NCI-H526 treated with DMSO at 0.1 percent for 48 hours (cell line): ENCODE data around the gene UBXN7.
"Not testable (repeated sequence)": the region's sequence is repeated elsewhere in the genome, so short reads cannot be mapped to it uniquely, and the experiment has no call there.

ENCODE experiments used
- DNase-seq: peaks from one replicate; lab custom pipeline; 2025; lab: John Stamatoyannopoulos, UW

UBXN7 gene

DNA sequence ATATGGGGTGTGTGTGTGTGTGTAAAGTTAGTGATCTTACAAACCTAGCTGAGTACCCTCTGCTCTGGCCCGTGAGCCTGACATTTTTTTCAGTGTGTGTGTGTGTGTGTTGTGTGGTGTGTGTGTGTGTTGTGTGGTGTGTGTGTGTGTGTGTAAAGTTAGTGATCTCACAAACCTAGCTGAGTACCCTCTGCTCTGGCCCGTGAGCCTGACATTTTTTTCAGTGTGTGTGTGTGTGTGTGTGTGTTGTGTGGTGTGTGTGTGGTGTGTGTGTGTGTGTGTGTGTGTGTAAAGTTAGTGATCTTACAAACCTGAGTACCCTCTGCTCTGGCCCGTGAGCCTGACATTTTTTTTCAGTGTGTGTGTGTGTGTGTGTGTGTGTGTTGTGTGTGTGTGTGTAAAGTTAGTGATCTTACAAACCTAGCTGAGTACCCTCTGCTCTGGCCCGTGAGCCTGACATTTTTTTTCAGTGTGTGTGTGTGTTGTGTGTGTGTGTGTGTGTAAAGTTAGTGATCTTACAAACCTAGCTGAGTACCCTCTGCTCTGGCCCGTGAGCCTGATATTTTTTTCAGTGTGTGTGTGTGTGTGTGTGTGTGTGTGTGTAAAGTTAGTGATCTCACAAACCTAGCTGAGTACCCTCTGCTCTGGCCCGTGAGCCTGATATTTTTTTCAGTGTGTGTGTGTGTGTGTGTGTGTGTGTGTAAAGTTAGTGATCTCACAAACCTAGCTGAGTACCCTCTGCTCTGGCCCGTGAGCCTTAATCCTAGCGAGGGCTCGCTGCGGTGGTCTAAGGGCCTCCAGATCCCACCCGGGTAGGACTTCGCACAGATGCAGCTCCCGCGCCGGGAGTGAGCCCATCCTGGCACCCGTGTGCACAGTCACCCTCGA is 115.2 kb downstream of the UBXN7 start:
- not testable (repeated sequence) for DNase-seq

DNA sequence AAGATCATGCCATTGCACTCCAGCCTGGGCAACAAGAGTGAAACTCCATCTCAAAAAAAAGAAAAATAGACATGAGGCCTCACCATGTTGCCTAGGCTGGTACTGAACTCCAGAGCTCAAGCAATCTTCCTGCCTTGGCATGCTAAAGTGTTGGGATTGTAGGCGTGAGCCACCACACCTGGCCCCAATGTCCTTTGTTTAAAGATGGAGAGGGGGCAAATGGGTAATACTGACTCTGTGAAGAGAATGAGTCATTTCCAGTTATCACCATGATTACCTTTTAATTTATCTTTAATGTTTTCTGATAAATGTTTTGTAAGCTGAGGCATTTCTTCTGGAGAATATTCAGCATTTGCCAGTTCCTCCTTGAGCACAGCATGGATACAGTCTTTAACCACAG is 116.4 kb downstream of the UBXN7 start:
- DNase-seq = no peak

DNA sequence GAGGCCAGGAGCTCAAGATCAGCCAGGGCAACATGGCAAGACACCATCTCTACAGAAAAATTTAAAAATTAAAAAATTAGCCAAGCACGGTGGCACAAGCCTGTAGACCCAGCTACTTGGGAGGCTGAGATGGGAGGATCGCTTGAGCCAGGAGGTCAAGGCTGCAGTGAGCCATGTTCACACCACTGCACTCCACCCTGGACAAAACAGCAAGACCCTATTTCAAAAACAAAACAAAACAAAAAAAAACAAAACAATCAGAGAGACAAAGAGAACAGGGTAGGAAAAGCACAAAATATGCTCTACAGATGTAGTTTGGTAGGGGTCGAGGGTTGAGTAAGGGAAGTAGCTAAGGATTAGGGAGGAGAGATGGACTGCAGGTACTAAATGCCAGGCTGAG is 117.6 kb downstream of the UBXN7 start:
- DNase-seq = no peak

DNA sequence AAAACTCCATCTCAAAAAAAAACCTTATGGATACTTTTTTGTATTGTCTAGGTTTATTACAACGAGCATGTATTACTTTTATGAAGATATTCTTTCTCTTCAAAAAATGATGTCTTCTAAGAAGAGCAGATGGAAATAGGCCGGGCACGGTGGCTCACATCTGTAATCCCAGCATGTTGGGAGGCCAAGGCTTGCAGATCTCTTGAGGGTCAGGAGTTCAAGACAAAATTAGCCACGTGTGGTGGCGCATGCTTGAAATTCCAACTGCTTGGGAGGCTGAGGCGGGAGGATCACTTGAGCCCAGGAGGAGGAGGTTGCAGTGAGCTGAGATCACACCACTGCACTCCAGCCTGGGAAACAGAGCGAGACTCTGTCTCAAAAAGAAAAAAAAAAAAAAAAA is 118.1 kb downstream of the UBXN7 start:
- not testable (repeated sequence) for DNase-seq

DNA sequence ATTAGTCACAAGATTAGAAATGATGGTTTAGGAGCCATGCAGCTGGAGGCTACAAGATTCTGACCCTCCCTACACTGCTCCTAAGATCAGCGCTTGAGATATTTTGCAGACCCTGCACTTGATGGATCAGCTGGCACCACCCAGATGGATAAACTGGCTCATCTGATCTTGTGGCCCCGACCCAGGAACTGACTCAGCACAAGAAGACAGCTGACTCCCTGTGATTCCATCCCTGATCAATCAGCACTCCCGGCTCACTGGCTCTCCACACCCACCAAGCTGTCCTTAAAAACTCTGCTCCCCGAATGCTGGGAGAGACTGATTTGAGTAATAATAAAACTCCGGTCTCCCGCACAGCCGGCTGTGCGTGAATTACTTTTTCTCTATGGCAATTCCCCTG is 129.3 kb downstream of the UBXN7 start:
- not testable (repeated sequence) for DNase-seq

DNA sequence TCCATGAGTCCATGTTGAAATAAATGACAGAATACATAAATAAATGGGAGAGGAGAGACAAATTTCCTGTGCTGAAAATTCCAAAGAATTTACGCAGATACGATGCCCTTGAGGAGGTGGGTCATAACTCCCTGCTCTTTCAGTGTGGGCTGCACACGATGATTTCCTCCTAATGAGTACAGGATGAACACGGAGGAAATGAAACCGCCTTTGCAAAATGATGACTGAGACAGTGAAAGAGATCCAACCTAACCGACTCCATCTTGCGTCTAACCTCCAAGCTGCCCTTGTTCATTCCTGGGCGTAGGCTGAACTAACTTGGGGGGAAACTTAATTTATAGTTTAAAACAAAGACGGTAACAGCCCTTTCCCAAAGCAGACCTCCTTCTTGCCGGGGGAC is 129.7 kb downstream of the UBXN7 start:
- not testable (repeated sequence) for DNase-seq

DNA sequence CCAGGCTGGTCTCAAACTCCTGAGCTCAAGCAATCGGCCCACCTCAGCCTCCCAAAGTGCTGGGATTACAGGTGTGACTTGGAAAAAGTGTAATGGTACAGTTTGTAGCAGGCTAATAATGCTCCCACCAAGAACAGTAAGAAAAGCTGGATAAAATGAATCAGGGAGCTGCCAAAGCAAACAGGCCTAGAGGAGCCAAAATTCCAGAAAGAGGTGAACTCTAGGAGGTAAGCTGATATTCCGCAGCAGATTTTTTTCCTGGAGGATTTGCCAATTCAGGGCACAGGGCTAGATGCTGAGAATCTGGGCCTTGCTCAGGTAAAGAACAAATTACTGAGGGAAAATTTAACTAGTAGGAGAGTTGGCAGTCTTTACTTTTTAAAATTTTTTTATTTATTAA is 133.7 kb downstream of the UBXN7 start:
- DNase-seq = no peak
